ENCODE measurements around the gene PLEKHF1. TPM values are rescaled to one million over a fixed set of nuclear protein-coding genes. Genes with fewer than 3 reads are reported as not detected.
A peak's percentile ranks its signal among the peaks of the same experiment; 100 is the strongest.

PLEKHF1 gene
- total RNA-seq, 1 donor from 2014 or later, result 29.4 TPM

DNA sequence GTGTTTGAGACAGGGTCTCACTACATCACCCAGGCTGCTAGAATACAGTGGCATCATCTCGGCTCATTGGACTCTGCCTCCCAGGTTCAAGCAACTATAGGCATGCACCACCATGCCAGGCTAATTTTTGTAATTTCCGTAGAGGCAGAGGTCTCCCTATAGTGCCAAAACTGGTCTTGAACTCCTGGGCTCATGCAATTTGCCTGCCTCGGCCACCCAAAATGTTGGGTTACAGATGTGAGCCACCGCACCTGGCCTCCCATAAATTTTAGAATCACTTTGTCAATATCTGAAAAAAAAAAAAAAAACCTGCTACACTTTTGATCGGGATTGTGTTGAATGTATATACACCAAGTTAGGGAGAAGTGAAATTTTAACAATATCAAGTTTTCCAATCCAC lies 11.9 kb upstream of the PLEKHF1 start:
- Mint-ChIP-seq H3K36me3 (ENCODE audit: low read depth) (peaks cover 7% of the 10 kb centered on the region), H3K4me1 (ENCODE audit: low read depth) (peaks cover 5% of the 10 kb centered on the region), H3K27me3 (ENCODE audit: low read depth) (peaks cover 5% of the 10 kb centered on the region), H3K27ac (ENCODE audit: unreplicated experiment) (no peak overlapping the region), H3K9me3 (ENCODE audit: low read depth) (peaks cover 10% of the 10 kb centered on the region), H3K4me3 (ENCODE audit: unreplicated experiment) (no peak overlapping the region)
- TF ChIP-seq, protein P1, sequence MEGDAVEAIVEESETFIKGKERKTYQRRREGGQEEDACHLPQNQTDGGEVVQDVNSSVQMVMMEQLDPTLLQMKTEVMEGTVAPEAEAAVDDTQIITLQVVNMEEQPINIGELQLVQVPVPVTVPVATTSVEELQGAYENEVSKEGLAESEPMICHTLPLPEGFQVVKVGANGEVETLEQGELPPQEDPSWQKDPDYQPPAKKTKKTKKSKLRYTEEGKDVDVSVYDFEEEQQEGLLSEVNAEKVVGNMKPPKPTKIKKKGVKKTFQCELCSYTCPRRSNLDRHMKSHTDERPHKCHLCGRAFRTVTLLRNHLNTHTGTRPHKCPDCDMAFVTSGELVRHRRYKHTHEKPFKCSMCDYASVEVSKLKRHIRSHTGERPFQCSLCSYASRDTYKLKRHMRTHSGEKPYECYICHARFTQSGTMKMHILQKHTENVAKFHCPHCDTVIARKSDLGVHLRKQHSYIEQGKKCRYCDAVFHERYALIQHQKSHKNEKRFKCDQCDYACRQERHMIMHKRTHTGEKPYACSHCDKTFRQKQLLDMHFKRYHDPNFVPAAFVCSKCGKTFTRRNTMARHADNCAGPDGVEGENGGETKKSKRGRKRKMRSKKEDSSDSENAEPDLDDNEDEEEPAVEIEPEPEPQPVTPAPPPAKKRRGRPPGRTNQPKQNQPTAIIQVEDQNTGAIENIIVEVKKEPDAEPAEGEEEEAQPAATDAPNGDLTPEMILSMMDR (IDR thresholded peaks at IDR 0.05), result no peak
- DNase-seq (ENCODE audit: low spot score), result no peak

DNA sequence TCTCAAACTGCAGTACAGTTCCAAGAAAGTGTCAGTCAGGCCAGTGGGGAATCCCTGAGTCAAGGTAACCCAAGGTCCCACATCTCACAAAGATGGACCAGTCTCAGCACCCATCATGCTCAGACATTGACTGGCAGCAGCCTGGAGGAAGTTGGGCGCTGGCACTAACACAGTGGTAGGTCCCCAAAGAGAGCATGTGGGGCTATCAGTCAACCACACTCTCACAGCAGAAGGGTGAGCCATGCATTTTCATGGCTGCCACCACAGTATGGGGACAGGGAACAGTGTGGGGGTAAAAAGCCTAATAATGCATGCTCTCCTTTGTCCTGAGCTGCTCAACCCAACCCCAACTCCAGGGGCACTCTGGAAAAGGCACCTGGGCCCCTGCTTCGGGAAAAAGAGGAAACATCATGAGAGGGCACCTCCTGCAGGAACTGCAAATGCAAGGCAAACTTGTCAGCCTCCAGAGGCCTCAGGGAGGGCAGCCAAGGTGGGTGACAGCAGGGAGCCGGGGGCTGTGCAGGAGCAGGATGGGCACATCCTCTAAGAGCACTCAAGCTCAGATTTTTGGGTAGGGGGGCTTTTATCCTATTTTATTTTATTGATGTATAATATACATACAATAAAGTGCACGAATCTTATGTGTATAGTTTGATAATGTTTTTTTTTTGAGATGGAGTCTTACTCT lies 9.5 kb upstream of the PLEKHF1 start:
- peaks cover 5% of the 10 kb centered on the region for H3K27me3 Mint-ChIP-seq (ENCODE audit: low read depth)
- DNase-seq (ENCODE audit: low spot score), result no peak
- H3K9me3 Mint-ChIP-seq (ENCODE audit: low read depth), result peaks cover 10% of the 10 kb centered on the region
- H3K36me3 Mint-ChIP-seq (ENCODE audit: low read depth), result peaks cover 7% of the 10 kb centered on the region
- TF ChIP-seq, protein P1 (IDR thresholded peaks at IDR 0.05), result no peak
- H3K27ac Mint-ChIP-seq (ENCODE audit: unreplicated experiment), result no peak overlapping the region
- H3K4me1 Mint-ChIP-seq (ENCODE audit: low read depth), result peaks cover 16% of the 10 kb centered on the region
- no peak overlapping the region for H3K4me3 Mint-ChIP-seq (ENCODE audit: unreplicated experiment)

DNA sequence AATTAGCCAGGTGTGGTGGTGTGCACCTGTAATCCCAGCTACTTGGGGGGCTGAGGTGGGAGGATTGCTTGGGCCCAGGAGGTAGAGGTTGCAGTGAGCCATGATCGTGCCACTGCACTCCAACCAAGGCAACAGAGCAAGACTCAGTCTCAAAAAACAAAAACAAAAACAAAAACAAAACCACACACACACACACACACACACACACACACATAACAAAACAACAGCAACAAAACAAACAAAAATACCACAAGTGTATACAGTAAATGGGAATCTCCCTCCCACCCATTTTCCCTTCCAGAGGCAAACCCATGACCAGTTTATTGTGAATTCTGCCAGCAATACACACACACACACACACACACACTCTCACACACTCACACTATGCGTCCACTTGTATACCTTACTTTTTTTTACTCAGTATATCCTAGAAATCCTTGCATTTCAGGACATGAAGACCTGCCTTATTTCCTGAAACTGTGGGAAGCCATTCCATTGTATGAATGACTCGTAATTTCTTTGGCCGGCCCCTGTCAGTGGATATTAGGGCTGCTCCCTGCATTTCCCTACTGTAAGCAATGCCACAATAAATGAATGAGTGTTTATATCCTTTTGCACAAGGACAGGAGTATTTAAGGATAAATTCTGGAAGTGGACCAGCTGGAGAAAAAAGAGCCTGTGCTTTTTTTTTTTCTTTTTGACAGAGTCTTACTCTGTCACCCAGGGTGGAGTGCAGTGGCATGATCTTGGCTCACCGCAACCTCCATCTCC lies 6.9 kb upstream of the PLEKHF1 start:
- peaks cover 9% of the 10 kb centered on the region for H3K9me3 Mint-ChIP-seq (ENCODE audit: low read depth)
- peaks cover 7% of the 10 kb centered on the region for H3K36me3 Mint-ChIP-seq (ENCODE audit: low read depth)
- no peak overlapping the region for H3K4me3 Mint-ChIP-seq (ENCODE audit: unreplicated experiment)
- peaks cover 5% of the 10 kb centered on the region for H3K27me3 Mint-ChIP-seq (ENCODE audit: low read depth)
- DNase-seq (ENCODE audit: low spot score), result no peak
- peaks cover 36% of the 10 kb centered on the region for H3K4me1 Mint-ChIP-seq (ENCODE audit: low read depth)
- no peak overlapping the region for H3K27ac Mint-ChIP-seq (ENCODE audit: unreplicated experiment)
- TF ChIP-seq, protein P1 (IDR thresholded peaks at IDR 0.05), result no peak

DNA sequence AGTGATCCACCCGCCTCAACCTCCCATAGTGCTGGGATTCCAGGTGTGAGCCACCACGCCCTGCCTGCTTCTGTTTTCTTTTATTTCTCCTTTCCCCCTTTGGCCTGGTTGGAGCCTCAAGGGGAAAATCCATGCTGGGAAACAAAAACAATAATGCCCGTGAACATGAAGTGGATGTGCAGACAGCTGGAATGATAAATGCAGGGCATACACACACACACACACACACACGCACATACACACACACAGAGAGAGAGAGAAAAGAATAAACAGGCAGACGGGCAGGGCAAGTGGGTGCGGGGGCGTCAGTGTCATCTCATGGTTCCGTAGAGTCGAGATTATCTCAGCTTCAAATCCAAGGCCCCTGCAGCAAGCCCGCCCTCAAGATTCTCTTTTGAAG lies 4.4 kb upstream of the PLEKHF1 start:
- TF ChIP-seq, protein P1 (IDR thresholded peaks at IDR 0.05), result no peak
- peaks cover 51% of the 10 kb centered on the region for H3K4me1 Mint-ChIP-seq (ENCODE audit: low read depth)
- peaks cover 2% of the 10 kb centered on the region for H3K36me3 Mint-ChIP-seq (ENCODE audit: low read depth)
- no peaks in the 10 kb centered on the region for H3K27me3 Mint-ChIP-seq (ENCODE audit: low read depth)
- H3K9me3 Mint-ChIP-seq (ENCODE audit: low read depth), result no peaks in the 10 kb centered on the region
- peak overlapping the region; percentile 99 for H3K27ac Mint-ChIP-seq (ENCODE audit: unreplicated experiment)
- no peak for DNase-seq (ENCODE audit: low spot score)
- H3K4me3 Mint-ChIP-seq (ENCODE audit: unreplicated experiment), result no peak overlapping the region

DNA sequence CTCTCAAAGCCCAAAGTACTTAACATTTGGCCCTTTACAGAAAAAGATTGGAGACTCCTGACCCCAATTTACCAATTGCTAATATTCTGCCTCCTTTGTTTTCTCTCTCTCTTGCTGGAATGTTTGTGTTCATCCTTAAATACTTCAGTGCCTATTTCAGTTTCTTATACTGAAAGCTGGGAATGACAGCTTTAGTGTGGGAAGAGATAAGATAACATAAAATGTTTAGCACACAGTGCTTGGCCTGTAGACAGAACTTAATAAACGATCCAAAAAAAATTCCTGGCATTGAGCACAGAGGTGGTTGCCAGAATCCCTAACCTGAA lies 3.0 kb upstream of the PLEKHF1 start:
- no peaks in the 10 kb centered on the region for H3K27me3 Mint-ChIP-seq (ENCODE audit: low read depth)
- peak overlapping the region; percentile 99 for H3K27ac Mint-ChIP-seq (ENCODE audit: unreplicated experiment)
- TF ChIP-seq, protein P1 (IDR thresholded peaks at IDR 0.05), result no peak
- peaks cover 60% of the 10 kb centered on the region for H3K4me1 Mint-ChIP-seq (ENCODE audit: low read depth)
- peak overlapping the region; percentile 57 for H3K4me3 Mint-ChIP-seq (ENCODE audit: unreplicated experiment)
- peaks cover 2% of the 10 kb centered on the region for H3K36me3 Mint-ChIP-seq (ENCODE audit: low read depth)
- no peaks in the 10 kb centered on the region for H3K9me3 Mint-ChIP-seq (ENCODE audit: low read depth)
- DNase-seq (ENCODE audit: low spot score), result no peak
